HL-60 (cell line): Measurements from ENCODE around the gene GRID1.

Source experiments
- DNase-seq, 2 experiments: peaks; one replicate each; pipeline ENCODE4 v3.0.0-alpha.2; 2010 to 2020; ENCODE audit warnings: low read depth in 1 of 2, low spot score in 1 of 2
- H3K27ac ChIP-seq: fragments of 250-450 bp; sonication (Bioruptor Pico); replicated peaks from 2 replicates; pipeline ENCODE4 v1.5.1; 2020; ENCODE audit warnings: mild to moderate bottlenecking, moderate library complexity
- H3K27me3 ChIP-seq: fragments of 250-450 bp; sonication (Bioruptor Pico); 2 replicates; pipeline ENCODE4 v1.5.1; 2021; ENCODE audit warnings: mild to moderate bottlenecking, moderate library complexity; ENCODE audit not compliant: insufficient read depth, poor library complexity, severe bottlenecking
- H3K4me3 ChIP-seq: replicated peaks from 2 replicates; pipeline ENCODE4 v1.5.1; 2011; ENCODE audit warnings: mild to moderate bottlenecking, control low read depth, low read length; ENCODE audit not compliant: insufficient read depth
- GABPA ChIP-seq: IDR thresholded peaks from 2 replicates; pipeline ENCODE4 v1.6.1; 2012; ENCODE audit warnings: low read depth
- POLR2AphosphoS5 ChIP-seq: IDR thresholded peaks from 2 replicates; pipeline ENCODE4 v1.6.1; 2012; ENCODE audit warnings: low read depth
- SPI1 ChIP-seq: IDR thresholded peaks from 2 replicates; pipeline ENCODE4 v1.6.1; 2012; ENCODE audit warnings: low read depth, mild to moderate bottlenecking, borderline replicate concordance
- TF ChIP-seq, protein P1 (sequence below): IDR thresholded peaks from one replicate; pipeline ENCODE4 v1.5.1; 2011; ENCODE audit warnings: low read length, control low read depth, inconsistent platforms; ENCODE audit not compliant: insufficient read depth
- TF ChIP-seq, protein P2 (sequence below): IDR thresholded peaks from 2 replicates; pipeline ENCODE4 v1.6.1; 2012; ENCODE audit warnings: low read depth; ENCODE audit not compliant: insufficient replicate concordance

GRID1 gene

DNA sequence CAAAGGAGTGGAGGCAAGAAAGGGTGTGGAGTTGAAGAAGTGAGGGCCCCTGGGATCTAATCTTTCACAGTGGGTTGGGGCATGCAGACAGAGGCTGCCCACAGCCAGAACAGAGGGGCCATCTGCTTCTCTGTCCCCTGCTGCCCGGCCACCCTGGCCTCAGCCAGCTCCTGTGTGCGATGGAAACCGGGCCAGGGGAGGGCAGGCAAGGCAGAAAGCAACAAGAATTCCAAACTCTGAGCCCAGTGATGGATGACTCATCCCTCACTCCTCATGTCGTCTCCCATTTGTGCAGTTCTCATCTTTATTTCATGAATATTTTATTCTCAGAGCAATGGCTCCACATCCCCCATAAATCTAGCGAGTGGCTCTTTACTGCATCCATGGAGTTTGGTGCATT lies 757.1 kb downstream of the GRID1 start:
- Histone ChIP-seq H3K27ac (no peak overlapping the region), H3K27me3 (no peaks in the 10 kb centered on the region), H3K4me3 (no peak overlapping the region)
- TF ChIP-seq, protein P1, sequence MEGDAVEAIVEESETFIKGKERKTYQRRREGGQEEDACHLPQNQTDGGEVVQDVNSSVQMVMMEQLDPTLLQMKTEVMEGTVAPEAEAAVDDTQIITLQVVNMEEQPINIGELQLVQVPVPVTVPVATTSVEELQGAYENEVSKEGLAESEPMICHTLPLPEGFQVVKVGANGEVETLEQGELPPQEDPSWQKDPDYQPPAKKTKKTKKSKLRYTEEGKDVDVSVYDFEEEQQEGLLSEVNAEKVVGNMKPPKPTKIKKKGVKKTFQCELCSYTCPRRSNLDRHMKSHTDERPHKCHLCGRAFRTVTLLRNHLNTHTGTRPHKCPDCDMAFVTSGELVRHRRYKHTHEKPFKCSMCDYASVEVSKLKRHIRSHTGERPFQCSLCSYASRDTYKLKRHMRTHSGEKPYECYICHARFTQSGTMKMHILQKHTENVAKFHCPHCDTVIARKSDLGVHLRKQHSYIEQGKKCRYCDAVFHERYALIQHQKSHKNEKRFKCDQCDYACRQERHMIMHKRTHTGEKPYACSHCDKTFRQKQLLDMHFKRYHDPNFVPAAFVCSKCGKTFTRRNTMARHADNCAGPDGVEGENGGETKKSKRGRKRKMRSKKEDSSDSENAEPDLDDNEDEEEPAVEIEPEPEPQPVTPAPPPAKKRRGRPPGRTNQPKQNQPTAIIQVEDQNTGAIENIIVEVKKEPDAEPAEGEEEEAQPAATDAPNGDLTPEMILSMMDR: no peak
- no peak for TF ChIP-seq POLR2AphosphoS5
- TF ChIP-seq SPI1: no peak
- TF ChIP-seq, protein P2, sequence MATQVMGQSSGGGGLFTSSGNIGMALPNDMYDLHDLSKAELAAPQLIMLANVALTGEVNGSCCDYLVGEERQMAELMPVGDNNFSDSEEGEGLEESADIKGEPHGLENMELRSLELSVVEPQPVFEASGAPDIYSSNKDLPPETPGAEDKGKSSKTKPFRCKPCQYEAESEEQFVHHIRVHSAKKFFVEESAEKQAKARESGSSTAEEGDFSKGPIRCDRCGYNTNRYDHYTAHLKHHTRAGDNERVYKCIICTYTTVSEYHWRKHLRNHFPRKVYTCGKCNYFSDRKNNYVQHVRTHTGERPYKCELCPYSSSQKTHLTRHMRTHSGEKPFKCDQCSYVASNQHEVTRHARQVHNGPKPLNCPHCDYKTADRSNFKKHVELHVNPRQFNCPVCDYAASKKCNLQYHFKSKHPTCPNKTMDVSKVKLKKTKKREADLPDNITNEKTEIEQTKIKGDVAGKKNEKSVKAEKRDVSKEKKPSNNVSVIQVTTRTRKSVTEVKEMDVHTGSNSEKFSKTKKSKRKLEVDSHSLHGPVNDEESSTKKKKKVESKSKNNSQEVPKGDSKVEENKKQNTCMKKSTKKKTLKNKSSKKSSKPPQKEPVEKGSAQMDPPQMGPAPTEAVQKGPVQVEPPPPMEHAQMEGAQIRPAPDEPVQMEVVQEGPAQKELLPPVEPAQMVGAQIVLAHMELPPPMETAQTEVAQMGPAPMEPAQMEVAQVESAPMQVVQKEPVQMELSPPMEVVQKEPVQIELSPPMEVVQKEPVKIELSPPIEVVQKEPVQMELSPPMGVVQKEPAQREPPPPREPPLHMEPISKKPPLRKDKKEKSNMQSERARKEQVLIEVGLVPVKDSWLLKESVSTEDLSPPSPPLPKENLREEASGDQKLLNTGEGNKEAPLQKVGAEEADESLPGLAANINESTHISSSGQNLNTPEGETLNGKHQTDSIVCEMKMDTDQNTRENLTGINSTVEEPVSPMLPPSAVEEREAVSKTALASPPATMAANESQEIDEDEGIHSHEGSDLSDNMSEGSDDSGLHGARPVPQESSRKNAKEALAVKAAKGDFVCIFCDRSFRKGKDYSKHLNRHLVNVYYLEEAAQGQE: no peak
- TF ChIP-seq GABPA: no peak
- DNase-seq: no peak

DNA sequence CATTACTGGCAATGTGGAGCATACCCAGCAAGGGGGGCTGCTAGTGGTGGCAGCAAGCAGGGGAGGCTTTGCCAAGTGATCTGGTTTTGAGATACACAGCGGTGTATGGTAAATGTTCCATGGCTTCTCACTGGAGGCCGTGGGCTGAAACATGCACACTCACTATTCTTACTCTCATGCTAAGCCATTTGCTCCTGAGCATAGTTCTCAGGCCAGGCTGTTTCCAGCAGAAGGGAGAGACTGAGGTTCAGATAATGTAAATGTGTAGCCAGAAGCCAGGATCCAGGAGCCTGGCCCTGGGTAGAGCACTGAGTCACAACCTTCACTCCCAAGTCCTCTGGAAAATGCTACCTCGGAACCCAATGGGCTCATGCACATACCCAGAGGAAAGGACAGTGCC lies 757.9 kb downstream of the GRID1 start:
- no peak for DNase-seq
- H3K27ac ChIP-seq: no peak overlapping the region
- no peak overlapping the region for H3K4me3 ChIP-seq
- H3K27me3 ChIP-seq: no peaks in the 10 kb centered on the region
- TF ChIP-seq SPI1 (no peak), GABPA (no peak), POLR2AphosphoS5 (no peak)
- TF ChIP-seq, protein P1: no peak
- TF ChIP-seq, protein P2: no peak

DNA sequence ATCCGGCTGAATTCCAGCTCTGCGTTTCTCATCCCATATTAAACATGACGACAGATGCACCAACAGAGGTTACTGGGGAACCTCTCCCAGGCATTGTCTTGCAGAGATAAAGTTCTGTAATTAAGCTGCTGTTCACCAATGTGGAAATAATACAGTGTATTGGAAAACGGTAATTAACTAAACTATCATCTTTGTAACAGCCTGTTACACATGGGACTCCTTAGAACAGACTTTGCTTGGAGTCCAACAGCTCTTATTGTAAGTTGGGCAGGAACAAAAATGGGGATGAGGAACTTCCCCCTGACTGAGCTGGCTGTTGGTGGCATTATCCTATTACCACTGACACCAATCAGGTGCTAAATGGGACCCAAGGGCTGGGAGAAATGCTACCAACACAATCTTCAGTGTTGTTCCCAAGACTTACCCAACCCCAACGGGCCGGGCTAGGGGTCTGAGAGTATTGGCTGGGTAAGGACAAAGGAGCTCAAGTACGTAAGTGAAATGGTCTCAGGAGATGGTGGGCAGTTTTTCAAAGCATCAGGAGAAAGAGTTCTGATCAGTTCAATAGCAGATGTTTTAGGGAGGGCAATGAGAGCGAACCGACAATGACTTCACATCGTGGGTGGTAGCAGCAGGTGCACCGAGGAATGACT lies 759.4 kb downstream of the GRID1 start:
- Histone ChIP-seq H3K27ac (no peak overlapping the region), H3K4me3 (no peak overlapping the region), H3K27me3 (no peaks in the 10 kb centered on the region)
- TF ChIP-seq SPI1 (no peak), GABPA (no peak), POLR2AphosphoS5 (no peak)
- TF ChIP-seq, protein P2: no peak
- TF ChIP-seq, protein P1: no peak
- DNase-seq: no peak
